GM21529 (cell line): ENCODE measurements around the gene FXYD6.

Experiments used
- ATAC-seq: cut with Tn5 transposase; IDR thresholded peaks from one replicate; pipeline ENCODE4 v1.9.1; 2021; ENCODE audit not compliant: unreplicated experiment

The FXYD6 gene

GRCh38 chr11:117851106-117851505 lies 25.4 kb downstream of the FXYD6 start:
- no peak for ATAC-seq

DNA sequence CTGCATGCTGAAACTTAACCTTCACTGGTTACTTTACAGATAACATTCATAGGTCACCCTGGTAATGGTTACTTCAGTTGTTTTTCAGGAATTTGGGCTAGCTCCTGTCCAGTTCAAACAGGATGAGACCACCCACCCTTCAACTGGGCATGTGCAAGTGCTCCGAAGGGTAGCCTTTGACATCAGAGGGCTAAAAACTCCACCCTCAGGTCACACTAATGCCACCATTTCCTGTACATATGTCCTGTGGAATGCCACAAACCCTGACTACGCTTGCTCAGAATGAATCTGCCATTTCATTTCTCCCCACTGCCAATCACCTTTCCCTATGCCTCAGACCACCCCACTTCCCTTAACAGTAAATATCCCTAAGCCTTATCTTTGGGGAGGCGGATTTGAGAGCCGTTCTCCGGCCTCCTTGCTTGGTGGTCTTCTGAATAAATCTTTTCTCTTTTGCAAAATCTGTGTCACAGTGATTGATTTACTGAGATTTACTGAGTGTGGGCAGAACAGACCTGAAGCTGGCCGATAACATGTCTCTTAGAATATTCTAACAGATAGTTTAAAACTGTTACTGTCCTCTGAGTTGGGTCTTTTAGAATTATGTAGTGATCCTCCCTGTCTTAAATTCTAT lies 26.6 kb downstream of the FXYD6 start:
- no peak for ATAC-seq

DNA sequence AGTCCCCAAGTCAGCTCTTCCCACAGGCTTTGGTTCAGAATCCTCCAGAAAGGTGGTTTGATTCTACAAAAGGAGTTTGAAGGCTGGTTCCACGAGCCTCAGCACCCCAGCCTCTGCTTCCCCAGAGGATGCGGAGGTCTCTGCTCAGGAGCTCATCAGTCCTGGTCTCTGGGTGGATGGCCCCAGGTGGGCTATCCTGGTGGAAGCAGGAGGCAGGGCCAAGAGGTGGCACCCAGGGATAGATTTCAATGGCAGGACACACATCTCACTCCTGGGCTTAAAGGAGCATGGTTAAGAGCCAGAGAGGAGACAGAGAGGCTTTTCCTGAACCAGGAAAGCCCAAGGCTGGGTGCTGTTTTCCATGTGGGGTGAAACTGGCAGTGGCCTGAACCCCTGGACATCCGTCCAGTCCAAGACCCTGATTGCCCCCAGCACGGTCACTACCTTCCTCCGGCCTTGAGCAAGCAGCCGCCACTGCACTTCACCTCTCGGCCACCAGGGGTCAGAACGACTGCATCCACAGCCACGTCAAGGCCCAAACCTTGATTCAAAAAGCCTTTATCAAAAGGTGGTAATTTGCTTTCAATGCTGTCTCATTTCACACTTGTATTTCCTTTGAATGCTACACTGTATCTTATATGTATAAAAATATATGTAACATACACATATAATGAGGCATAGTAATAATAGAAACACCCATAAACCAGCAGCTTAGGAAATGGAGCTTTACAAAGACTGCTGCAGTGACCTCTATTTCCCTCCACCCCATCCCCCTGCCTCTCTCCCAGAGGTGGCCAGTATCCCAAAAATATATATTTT lies 32.6 kb downstream of the FXYD6 start:
- no peak for ATAC-seq

GRCh38 chr11:117842131-117842941 lies 34.1 kb downstream of the FXYD6 start:
- no peak for ATAC-seq

- no peak for ATAC-seq
These were observed 34.9 kb downstream of the FXYD6 start for GRCh38 chr11:117841551-117842031.

GRCh38 chr11:117840881-117841550 lies 35.4 kb downstream of the FXYD6 start:
- no peak for ATAC-seq

GRCh38 chr11:117839936-117840813 lies 36.3 kb downstream of the FXYD6 start:
- ATAC-seq = no peak

DNA sequence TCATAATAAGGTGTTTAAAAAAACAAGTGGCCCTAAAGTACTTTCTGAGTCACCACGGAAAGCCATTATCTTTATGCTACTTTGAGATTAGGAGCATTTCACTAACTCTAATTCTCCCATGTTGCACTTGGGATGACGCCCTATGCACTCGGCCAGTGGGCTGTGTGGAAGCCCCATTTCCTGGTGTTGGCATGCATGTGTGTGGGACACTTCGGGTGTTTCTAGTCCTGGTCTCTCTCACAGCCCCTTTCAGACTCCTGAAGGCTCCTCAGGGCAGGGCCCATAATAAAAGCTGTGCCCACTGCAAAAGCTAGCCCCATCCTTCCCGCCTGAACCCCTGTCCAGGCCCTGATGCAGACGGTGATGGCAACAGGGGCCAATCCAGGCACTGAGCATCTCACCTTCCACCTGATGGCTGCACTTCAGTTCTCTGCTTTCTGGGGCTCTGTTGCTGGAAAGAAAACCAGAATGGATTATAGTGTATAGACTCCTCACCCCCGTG lies 37.0 kb downstream of the FXYD6 start:
- ATAC-seq = no peak

DNA sequence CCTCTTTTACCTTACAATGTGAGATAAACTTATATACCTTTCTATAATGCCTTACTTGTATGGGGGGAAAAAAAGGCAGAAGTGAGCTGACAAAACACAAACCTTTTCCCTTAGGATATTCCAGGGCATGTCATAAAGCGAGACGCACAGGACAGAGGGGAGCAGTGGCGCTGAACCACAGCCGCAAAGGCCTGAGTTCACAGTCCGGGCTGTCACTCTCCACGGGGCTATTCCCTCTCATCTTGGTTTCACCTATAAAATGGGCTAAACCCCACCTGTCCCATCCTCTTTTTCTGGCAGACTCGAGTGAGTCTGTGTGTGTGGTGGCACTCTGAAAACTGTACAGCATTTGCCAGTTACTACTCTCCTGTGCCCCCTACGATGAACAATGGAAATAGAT lies 37.6 kb downstream of the FXYD6 start:
- no peak for ATAC-seq

DNA sequence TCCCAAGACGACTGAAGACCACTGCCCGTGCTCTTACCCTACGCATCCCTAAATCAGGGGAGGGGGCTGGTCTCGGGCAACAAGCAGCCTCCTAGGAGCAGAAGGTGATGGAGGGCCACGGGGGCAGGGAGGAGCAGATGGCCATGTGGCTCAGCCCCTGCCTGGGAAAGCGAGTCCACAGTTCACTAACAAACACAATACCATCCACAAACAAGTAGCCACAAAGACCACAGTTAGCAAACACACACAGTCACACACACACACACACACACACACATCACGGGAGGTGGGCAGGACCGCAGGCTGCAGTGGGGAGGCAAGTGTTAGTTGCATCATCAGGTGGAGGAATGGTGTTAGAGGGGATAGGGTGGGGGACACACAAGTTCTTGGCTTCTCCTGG lies 38.7 kb downstream of the FXYD6 start:
- ATAC-seq = no peak

DNA sequence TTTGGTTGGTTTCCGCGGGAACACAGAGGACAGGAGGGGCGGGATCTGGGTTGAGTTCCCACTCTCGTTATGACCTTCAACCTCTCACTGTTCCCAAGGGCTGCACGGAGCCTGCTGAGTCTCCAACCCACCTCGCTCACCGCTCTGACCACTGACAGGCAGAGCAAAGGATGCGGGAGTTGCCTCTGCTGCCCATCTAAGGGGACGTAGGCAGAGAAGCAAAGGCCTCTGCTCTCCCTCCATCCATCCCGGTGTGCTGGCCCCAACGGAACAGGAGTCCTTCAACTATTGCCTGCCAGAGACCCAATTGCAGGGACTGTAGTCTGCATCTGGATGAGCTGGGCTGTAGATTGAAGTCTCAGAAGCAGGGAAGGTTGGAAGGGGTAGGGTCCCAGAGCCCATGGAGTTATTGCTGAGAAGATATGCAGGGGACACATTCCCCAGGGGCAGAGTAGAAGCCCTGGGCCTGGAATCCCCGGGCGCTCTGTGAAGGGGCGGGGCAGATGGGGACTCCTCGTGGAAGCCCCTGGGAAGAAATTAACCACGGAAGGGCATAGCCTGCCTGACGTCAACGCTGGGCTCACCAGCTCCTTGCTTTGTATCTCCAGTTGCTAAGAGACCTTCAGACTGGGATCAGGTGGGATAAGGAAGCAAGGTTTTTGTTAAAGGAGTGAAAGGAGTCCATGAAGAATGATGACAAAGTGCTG lies 39.2 kb downstream of the FXYD6 start:
- no peak for ATAC-seq

DNA sequence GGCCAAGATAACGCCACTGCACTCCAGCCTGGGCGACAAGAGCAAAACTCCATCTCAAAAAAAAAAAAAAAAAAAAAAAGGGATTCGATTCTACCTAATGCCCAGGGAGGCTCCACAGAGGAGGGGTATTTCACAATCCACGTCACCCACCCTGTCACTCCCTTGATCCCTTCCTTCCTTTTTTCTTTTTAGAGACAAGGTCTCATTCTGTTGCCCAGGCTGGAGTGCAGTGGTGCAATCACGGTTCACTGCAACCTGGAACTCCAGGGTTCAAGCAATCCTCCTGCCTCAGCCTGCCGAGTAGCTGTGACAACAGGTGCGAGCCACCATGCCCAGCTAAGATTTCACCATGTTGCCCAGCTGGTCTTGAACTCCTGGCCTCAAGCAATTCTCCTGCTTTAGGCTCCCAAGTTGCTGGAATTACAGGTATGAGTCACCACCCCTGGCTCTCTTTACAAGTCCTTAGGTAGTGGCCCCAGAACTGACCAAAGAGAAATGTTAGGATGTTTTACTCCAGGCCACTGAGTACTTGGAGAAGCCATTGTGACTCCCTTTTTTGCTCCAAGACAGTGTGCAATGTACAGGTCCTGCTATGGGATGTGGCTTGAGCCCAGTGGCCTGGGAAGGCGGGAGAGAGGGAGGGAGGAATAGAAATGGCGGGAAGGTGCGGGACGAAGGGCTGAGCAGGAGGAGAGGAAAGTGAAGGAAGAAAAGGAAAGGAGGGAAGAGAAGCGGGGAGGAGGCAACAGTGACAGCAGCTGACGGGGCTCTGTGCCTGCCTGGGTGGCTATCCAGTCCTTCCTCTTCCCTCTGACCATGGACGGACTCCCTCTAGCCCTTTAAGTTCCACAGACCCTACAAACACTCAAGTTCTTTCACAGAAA lies 40.1 kb downstream of the FXYD6 start:
- ATAC-seq = no peak

DNA sequence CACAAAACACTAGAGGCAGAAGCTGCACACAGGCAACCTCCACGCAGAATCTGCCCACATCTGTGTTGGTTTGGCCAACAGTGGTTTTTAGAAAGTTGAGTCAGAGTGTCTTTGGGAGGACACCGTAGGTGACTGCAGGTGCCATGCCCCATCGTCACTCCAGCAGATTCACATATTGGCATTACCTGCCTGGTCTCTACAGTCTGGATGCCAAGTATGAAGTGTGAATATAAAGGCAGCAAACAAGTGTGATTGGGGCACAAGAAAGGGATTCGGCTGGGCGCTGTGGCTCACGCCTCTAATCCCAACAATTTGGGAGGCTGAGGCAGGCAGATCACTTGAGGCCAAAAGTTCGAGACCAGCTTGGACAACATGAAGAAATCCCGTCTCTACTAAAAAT lies 40.9 kb downstream of the FXYD6 start:
- no peak for ATAC-seq

- ATAC-seq = no peak
These were observed 41.5 kb downstream of the FXYD6 start for GRCh38 chr11:117834838-117835443.

DNA sequence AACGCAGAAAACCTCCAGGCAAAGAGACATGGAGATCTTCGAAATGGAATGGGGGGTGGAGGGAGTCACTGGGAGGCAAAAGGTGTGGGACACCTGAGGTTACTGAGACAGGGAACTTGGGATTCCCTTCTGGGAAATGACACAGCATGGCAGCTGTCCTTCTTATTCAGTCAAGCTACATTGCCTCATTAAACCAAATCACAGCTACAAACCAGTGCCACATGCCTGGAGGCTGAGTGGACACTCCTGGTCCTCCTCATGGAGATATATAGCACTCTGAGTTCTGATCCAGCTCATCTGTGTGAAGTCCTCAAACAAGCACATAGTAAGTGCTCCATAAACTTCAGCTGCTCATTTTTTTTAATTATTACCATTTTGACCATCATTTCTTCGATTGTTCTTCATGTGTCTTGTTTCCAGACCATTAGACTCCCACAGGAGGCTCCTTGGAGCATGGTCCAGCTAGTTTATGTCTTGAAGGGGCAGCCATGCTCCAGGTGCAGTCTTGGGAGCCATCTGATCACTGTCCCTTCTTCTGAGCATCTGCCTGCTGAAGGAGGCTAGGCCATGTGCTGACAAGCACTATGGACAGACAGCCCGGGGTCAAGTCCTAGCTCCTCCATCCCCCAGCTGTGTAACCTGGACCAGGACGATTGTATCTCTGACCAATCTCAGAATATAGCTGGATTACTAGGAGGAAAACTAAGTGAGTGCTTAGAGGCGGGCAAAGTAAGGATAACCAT lies 42.2 kb downstream of the FXYD6 start:
- ATAC-seq = no peak

GRCh38 chr11:117833401-117833891 lies 43.0 kb downstream of the FXYD6 start:
- no peak for ATAC-seq

GRCh38 chr11:117832511-117832910 lies 43.9 kb downstream of the FXYD6 start:
- no peak for ATAC-seq
